Neural crest cell (in vitro differentiated cells): ENCODE results near the gene SDR39U1. TPM values are rescaled to one million over a fixed set of nuclear protein-coding genes. Genes with fewer than 3 reads are reported as not detected.
"Not testable (repeated sequence)": the region's sequence is repeated elsewhere in the genome, so short reads cannot be mapped to it uniquely, and the experiment has no call there.

ENCODE experiments used
- DNase-seq: peaks from one replicate; pipeline ENCODE4 v3.0.0; 2021; ENCODE audit warnings: low read depth, mixed read lengths, low spot score
- H3K27ac Mint-ChIP-seq: one replicate; pipeline ENCODE4 v1.8.0; 2021; ENCODE audit warnings: mild to moderate bottlenecking, mixed read lengths; ENCODE audit not compliant: unreplicated experiment
- H3K27me3 Mint-ChIP-seq: 2 replicates; pipeline ENCODE4 v1.8.0; 2021; ENCODE audit warnings: low read depth, mild to moderate bottlenecking, mixed read lengths
- H3K36me3 Mint-ChIP-seq: 2 replicates; pipeline ENCODE4 v1.8.0; 2021; ENCODE audit warnings: low read depth, mild to moderate bottlenecking, mixed read lengths
- H3K4me1 Mint-ChIP-seq: 2 replicates; pipeline ENCODE4 v1.8.0; 2021; ENCODE audit warnings: mixed read lengths
- H3K4me3 Mint-ChIP-seq: one replicate; pipeline ENCODE4 v1.8.0; 2021; ENCODE audit warnings: mild to moderate bottlenecking, mixed read lengths
- H3K9me3 Mint-ChIP-seq: 2 replicates; pipeline ENCODE4 v1.8.0; 2021; ENCODE audit warnings: mixed read lengths
- long read RNA-seq: library from polyadenylated mRNA; unstranded; transcript quantifications from one replicate; pipeline ENCODE4 v2.0.0, GENCODE V29; 2020
- total RNA-seq: library from RNA; stranded (reverse); gene quantifications from 2 replicates; pipeline ENCODE4 v1.2.1, GENCODE V29; 2021
- TF ChIP-seq, protein P1 (sequence below): fragments of 200-600 bp; sonication (generic); conservative IDR thresholded peaks from 2 replicates; pipeline ENCODE4 v1.5.0; 2021; ENCODE audit warnings: antibody characterized with exemption, mild to moderate bottlenecking

Gene SDR39U1, protein sequence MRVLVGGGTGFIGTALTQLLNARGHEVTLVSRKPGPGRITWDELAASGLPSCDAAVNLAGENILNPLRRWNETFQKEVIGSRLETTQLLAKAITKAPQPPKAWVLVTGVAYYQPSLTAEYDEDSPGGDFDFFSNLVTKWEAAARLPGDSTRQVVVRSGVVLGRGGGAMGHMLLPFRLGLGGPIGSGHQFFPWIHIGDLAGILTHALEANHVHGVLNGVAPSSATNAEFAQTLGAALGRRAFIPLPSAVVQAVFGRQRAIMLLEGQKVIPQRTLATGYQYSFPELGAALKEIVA
- 64.6 and 76.7 TPM in 2 replicates for total RNA-seq
- long read RNA-seq, transcript SDR39U1-201 (6 exons, 1,233 nt) = major isoform, 11 of 35 reads
- long read RNA-seq, partial matches to known transcripts = 2 of 35 reads
- long read RNA-seq, other reads (novel, unspliced or antisense) = 11 of 35 reads

DNA sequence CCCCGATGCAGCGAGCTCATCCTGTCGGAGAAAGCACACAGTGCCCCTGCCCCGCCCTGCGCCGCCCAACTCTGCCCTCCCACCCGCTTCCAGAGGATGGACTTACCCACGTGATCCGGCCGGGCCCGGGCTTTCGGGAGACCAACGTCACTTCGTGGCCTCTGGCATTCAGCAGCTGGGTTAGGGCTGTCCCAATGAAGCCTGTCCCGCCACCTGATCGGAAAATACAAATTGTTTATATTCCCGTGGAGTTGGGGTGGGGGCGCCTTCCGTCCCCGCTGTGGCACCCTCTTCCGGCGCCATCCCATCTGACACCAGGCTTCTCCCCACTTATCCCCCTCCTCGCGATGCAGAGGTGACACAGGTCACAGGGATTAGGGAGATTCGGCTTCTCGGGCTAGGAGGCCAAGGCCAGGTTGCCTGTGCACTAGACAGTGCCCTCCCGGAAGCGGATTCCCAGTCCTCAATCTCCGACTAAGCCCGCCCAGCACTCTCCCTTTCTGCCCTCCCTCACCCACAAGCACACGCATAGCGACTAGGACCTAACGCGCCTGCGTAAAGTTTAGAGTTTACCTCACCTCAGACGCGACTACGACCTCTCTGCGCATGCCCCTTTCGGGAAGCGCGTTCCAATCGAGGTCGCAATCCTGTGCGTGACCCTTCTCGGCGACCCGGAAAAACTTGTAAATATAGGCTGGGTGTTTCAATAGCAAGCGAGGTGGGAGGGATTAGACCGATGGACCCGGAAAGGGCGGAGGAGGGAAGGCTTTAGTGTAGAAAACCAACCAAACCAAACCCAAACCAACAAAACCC is at the start of gene SDR39U1:
Gene SDR39U1, minus strand, starts transcription at position 537 of the 813 bp plus-strand sequence. Its CDS starts 7 bp downstream, at position 530.
- no peaks in the 10 kb centered on the region for H3K9me3 Mint-ChIP-seq
- H3K27ac Mint-ChIP-seq = peak within 1 kb of the TSS; percentile 99
- TF ChIP-seq, protein P1, sequence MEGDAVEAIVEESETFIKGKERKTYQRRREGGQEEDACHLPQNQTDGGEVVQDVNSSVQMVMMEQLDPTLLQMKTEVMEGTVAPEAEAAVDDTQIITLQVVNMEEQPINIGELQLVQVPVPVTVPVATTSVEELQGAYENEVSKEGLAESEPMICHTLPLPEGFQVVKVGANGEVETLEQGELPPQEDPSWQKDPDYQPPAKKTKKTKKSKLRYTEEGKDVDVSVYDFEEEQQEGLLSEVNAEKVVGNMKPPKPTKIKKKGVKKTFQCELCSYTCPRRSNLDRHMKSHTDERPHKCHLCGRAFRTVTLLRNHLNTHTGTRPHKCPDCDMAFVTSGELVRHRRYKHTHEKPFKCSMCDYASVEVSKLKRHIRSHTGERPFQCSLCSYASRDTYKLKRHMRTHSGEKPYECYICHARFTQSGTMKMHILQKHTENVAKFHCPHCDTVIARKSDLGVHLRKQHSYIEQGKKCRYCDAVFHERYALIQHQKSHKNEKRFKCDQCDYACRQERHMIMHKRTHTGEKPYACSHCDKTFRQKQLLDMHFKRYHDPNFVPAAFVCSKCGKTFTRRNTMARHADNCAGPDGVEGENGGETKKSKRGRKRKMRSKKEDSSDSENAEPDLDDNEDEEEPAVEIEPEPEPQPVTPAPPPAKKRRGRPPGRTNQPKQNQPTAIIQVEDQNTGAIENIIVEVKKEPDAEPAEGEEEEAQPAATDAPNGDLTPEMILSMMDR = peak; percentile 28

DNA sequence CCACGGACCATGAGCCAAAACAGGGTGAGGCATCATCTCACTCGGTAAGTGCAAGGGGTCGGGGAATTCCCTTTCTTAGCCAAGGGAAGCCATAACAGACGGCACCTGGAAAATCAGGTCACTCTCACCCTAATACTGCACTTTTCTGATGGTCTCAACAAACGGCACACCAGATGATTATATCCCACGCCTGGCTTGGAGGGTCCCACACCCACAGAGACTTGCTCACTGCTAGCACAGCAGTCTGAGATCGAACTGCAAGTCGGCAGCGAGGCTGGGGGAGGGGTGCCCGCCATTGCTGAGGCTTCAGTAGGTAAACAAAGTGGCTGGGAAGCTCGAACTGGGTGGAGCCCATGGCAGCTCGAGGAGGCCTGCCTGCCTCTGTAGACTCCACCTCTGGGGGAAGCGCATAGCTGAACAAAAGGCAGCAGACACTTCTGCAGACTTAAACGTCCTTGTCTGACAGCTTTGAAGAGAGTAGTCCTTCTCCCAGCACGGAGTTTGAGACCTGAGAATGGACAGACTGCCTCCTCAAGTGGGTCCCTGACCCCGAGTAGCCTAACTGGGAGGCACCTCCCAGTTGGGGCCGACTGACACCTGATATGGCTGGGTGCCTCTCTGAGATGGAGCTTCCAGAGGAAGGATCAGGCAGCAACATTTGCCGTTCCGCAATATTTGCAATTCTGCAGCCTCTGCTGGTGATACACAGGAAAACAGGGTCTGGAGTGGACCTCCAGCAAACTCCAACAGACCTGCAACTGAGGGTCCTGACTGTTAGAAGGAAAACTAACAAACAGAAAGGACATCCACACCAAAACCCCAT is 49.2 kb upstream of the SDR39U1 start:
- not testable (repeated sequence) for H3K36me3 Mint-ChIP-seq, H3K4me1 Mint-ChIP-seq, DNase-seq, H3K9me3 Mint-ChIP-seq, H3K27ac Mint-ChIP-seq, H3K4me3 Mint-ChIP-seq
- H3K27me3 Mint-ChIP-seq = peaks cover 14% of the 10 kb centered on the region

More for the DNA sequence above, at the start of gene SDR39U1:
- peak; percentile 89 for DNase-seq
- peaks cover 30% of the 10 kb centered on the region for H3K4me1 Mint-ChIP-seq
- H3K36me3 Mint-ChIP-seq = peaks cover 3% of the 10 kb centered on the region
- H3K27me3 Mint-ChIP-seq = peaks cover 4% of the 10 kb centered on the region
- peak within 1 kb of the TSS; percentile 98 for H3K4me3 Mint-ChIP-seq

DNA sequence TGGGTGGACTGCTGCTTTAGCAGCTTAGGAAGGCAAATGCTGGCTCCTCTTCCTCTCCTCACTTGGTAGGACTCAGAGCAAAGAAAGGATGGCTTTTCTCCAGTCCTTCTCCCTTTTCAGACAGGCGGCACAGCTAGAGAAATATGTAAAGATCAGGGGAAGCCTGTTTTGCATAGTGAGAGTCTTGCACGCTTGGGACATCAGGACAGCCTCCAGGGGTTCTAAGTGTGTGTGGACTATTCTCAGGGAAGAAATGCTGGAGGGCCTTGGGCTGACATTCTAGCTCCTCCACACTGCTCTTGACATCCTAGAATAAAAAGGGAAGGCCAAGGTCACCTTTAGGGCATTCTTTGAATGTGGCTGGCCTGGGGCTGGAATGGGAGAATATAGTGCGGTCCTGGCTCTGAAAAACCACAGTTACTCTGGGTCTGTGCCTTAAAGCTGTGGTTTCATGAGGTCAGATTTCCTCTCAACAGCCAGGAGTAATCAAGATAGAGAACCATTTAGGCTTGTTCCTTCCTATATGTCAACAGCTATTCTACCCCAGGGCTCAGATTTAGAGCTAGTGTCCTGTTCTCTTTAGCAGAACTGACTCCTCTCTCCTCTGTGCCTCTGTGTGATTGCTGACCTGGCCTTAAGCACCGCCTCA is 41.2 kb upstream of the SDR39U1 start:
- H3K36me3 Mint-ChIP-seq = no peaks in the 10 kb centered on the region
- no peak for DNase-seq
- H3K4me1 Mint-ChIP-seq = no peaks in the 10 kb centered on the region
- H3K27me3 Mint-ChIP-seq = peaks cover 2% of the 10 kb centered on the region
- TF ChIP-seq, protein P1 = no peak
- no peak overlapping the region for H3K4me3 Mint-ChIP-seq
- no peak overlapping the region for H3K27ac Mint-ChIP-seq
- no peaks in the 10 kb centered on the region for H3K9me3 Mint-ChIP-seq

DNA sequence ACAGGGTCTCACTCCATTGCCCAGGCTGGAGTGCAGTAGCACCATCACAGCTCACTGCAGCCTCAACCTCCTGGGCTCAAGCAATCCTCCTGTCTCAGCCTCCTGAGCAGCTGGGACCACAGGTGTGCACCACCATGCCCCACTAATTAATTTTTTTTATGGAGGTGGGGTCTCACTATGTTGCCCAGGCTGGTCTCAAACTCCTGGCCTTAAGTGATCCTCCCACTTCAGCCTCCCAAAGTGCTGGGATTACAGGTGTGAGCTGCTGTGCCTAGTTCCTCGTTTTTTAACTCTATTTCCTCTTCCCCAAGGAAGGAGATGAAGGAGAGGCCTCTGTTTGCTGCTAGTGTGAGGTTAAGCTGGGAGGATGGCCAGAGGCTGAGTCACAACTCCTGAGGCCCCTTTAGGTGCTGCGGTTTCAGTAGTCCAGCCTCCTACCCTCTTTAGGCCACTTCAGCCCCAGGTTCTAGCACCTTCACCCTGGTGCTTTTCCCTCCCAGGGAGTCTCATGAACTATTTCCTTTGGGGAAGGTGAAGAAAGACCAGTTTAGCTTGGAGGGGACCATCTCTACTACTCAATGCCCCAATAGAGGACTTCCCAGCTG is 40.2 kb upstream of the SDR39U1 start:
- not testable (repeated sequence) for H3K4me3 Mint-ChIP-seq, H3K9me3 Mint-ChIP-seq, H3K36me3 Mint-ChIP-seq

DNA sequence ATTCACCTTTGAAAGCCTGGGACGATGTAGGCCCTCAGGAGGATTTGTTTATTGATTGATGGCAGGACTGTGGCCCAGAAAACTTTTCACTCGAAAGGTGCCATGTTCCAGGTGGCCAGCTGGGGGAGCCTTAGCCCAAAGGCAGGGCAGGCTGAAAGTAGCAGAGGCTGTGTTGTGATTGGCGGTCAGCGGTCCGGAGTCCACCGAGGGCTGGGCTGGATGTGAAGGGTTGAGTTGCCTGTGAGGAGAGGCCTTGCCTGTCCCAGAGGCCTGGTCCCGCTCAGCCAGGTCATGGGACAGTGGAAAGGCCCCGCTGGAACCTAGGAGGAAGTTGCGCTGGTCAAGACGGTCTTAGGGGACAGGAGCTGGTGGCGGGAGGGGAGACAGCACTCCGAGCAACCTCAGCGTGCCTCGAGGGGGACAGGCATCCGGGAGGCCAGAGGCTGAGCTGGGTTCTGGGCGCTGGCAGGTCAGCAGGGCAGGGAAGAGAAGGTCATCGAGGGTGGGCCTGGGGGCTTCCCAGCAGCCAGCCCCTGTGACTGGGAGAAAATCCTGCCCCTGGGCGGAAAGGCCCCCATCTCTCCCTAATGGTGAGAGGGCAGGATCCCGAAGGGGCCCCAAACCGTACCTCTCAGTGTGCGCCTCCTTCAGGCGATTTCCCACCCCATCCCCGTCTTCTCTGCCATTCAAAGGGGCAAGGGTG is 39.2 kb upstream of the SDR39U1 start:
- Mint-ChIP-seq H3K9me3 (no peaks in the 10 kb centered on the region), H3K4me3 (no peak overlapping the region), H3K36me3 (no peaks in the 10 kb centered on the region), H3K27ac (no peak overlapping the region), H3K27me3 (peaks cover 2% of the 10 kb centered on the region), H3K4me1 (no peaks in the 10 kb centered on the region)
- DNase-seq = peak; percentile 40
- TF ChIP-seq, protein P1 = peak; percentile 62

More for the DNA sequence above, 40.2 kb upstream of the SDR39U1 start:
- not testable (repeated sequence) for H3K27ac Mint-ChIP-seq, H3K27me3 Mint-ChIP-seq, H3K4me1 Mint-ChIP-seq, DNase-seq

DNA sequence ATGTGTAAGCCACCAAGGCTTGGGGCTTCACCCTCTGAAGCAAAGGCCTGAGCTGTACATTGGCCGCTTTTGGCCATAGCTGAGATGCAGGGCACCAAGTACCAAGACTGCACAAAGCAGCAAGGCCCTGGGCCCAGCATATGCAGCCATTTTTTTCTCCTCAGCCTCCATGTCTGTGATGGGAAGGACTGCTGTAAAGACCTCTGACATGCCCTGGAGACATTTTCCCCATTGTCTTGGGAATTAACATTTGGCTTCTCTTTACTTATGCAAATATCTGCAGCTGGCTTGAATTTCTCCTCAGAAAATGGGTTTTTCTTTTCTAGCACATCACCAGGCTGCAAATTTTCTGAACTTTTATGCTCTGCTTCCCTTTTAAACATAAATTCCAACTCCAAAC is 37.4 kb upstream of the SDR39U1 start:
- H3K4me1 Mint-ChIP-seq, DNase-seq, H3K4me3 Mint-ChIP-seq, H3K27me3 Mint-ChIP-seq, H3K27ac Mint-ChIP-seq, H3K9me3 Mint-ChIP-seq, H3K36me3 Mint-ChIP-seq: not testable (repeated sequence)
